H9 (cell line): ENCODE results near the gene ENTR1. TPM values are rescaled to one million over a fixed set of nuclear protein-coding genes. Genes with fewer than 3 reads are reported as not detected.

Source experiments
- DNase-seq: peaks from one replicate; pipeline ENCODE4 v3.0.0-alpha.2; 2017
- H2AFZ ChIP-seq: one replicate; pipeline ENCODE4 v1.6.1; 2013; ENCODE audit warnings: mild to moderate bottlenecking, low read length, control low read depth, moderate library complexity
- H2AK5ac ChIP-seq: 2 replicates; pipeline ENCODE4 v1.6.1; 2013; ENCODE audit warnings: low read length, control low read depth, mixed read lengths; ENCODE audit not compliant: insufficient read length
- H2BK120ac ChIP-seq: one replicate; pipeline ENCODE4 v1.6.1; 2013; ENCODE audit warnings: low read depth, mild to moderate bottlenecking, low read length, control low read depth, inconsistent platforms; ENCODE audit not compliant: poor library complexity, severe bottlenecking
- H2BK12ac ChIP-seq: 2 replicates; pipeline ENCODE4 v1.6.1; 2013; ENCODE audit warnings: low read length, control low read depth, mixed read lengths, low read depth; ENCODE audit not compliant: insufficient read length
- H2BK15ac ChIP-seq: 2 replicates; pipeline ENCODE4 v1.6.1; 2013; ENCODE audit warnings: low read depth, low read length, control low read depth
- H2BK20ac ChIP-seq: one replicate; pipeline ENCODE4 v1.6.1; 2013; ENCODE audit warnings: low read depth, mild to moderate bottlenecking, low read length, control low read depth, inconsistent platforms; ENCODE audit not compliant: poor library complexity, severe bottlenecking
- H2BK5ac ChIP-seq: 2 replicates; pipeline ENCODE4 v1.6.1; 2013; ENCODE audit warnings: low read length, control low read depth, mixed read lengths; ENCODE audit not compliant: insufficient read length
- H3K14ac ChIP-seq: 2 replicates; pipeline ENCODE4 v1.6.1; 2013; ENCODE audit warnings: low read length, control low read depth; ENCODE audit not compliant: insufficient read depth
- H3K18ac ChIP-seq: 2 replicates; pipeline ENCODE4 v1.6.1; 2013; ENCODE audit warnings: low read depth, mild to moderate bottlenecking, mixed read lengths, low read length, control low read depth; ENCODE audit not compliant: insufficient read length
- H3K23ac ChIP-seq: 2 replicates; pipeline ENCODE4 v1.6.1; 2013; ENCODE audit warnings: low read length, control low read depth, mixed read lengths, low read depth; ENCODE audit not compliant: insufficient read length
- H3K23me2 ChIP-seq: 2 replicates; pipeline ENCODE4 v1.6.1; 2013; ENCODE audit warnings: low read depth, mild to moderate bottlenecking, mixed read lengths, low read length, control low read depth; ENCODE audit not compliant: insufficient read length, poor library complexity, severe bottlenecking
- H3K27ac ChIP-seq: 2 replicates; pipeline ENCODE4 v1.5.1; 2013; ENCODE audit warnings: low read length, control low read depth, mixed read lengths, low read depth; ENCODE audit not compliant: insufficient read length
- H3K27me3 ChIP-seq: 2 replicates; pipeline ENCODE4 v1.6.1; 2013; ENCODE audit warnings: low read length, control low read depth, inconsistent platforms; ENCODE audit not compliant: insufficient read depth
- H3K4ac ChIP-seq: 2 replicates; pipeline ENCODE4 v1.6.1; 2013; ENCODE audit warnings: low read depth, mild to moderate bottlenecking, control low read depth, inconsistent platforms, low read length, moderate library complexity
- H3K4me1 ChIP-seq: 2 replicates; pipeline ENCODE4 v1.6.1; 2013; ENCODE audit warnings: low read length, control low read depth, inconsistent platforms; ENCODE audit not compliant: insufficient read depth
- H3K4me2 ChIP-seq: 2 replicates; pipeline ENCODE4 v1.6.1; 2013; ENCODE audit warnings: low read length, control low read depth, mixed read lengths; ENCODE audit not compliant: insufficient read length, insufficient read depth
- H3K56ac ChIP-seq: 2 replicates; pipeline ENCODE4 v1.6.1; 2013; ENCODE audit warnings: low read depth, mild to moderate bottlenecking, mixed read lengths, low read length, control low read depth; ENCODE audit not compliant: insufficient read length
- H3K79me1 ChIP-seq: 2 replicates; pipeline ENCODE4 v1.6.1; 2013; ENCODE audit warnings: low read depth, mild to moderate bottlenecking, moderate library complexity, low read length, control low read depth, inconsistent platforms; ENCODE audit not compliant: insufficient read depth, poor library complexity, severe bottlenecking
- H3K79me2 ChIP-seq: 2 replicates; pipeline ENCODE4 v1.6.1; 2013; ENCODE audit warnings: low read length, control low read depth, inconsistent platforms; ENCODE audit not compliant: insufficient read depth
- H3K9ac ChIP-seq: 2 replicates; pipeline ENCODE4 v1.6.1; 2013; ENCODE audit warnings: low read length, control low read depth, mixed read lengths; ENCODE audit not compliant: insufficient read length; ENCODE audit errors: extremely low read depth
- H3K9me3 ChIP-seq: one replicate; pipeline ENCODE4 v1.6.1; 2013; ENCODE audit warnings: low read depth, low read length, inconsistent platforms; ENCODE audit not compliant: control insufficient read depth
- H3T11ph ChIP-seq: one replicate; pipeline ENCODE4 v1.6.1; 2013; ENCODE audit warnings: mild to moderate bottlenecking, low read length, control low read depth, inconsistent platforms
- H4K20me1 ChIP-seq: one replicate; pipeline ENCODE4 v1.6.1; 2013; ENCODE audit not compliant: control insufficient read depth, insufficient read length, insufficient read depth
- H4K5ac ChIP-seq: 2 replicates; pipeline ENCODE4 v1.6.1; 2013; ENCODE audit warnings: low read depth, mild to moderate bottlenecking, mixed read lengths, low read length, control low read depth; ENCODE audit not compliant: insufficient read length
- H4K8ac ChIP-seq: replicated peaks from 2 replicates; pipeline ENCODE4 v1.6.1; 2013; ENCODE audit warnings: low read length, control low read depth, mixed read lengths, low read depth; ENCODE audit not compliant: insufficient read length
- H4K91ac ChIP-seq: 2 replicates; pipeline ENCODE4 v1.6.1; 2013; ENCODE audit warnings: low read depth, mild to moderate bottlenecking, moderate library complexity, mixed read lengths, low read length, control low read depth; ENCODE audit not compliant: insufficient read length
- H3K27ac Mint-ChIP-seq, 3 experiments: 2 replicates in 2 of 3; 3 replicates in 1 of 3; pipeline ENCODE4 v1.8.0; 2020 to 2021; ENCODE audit warnings: mixed read lengths in 3 of 3, mild to moderate bottlenecking in 1 of 3, moderate library complexity in 1 of 3
- H3K27me3 Mint-ChIP-seq: 2 replicates; pipeline ENCODE4 v1.8.0; 2021; ENCODE audit warnings: low read depth, mild to moderate bottlenecking, moderate library complexity, mixed read lengths
- H3K36me3 Mint-ChIP-seq, 3 experiments: 2 replicates in 2 of 3; 3 replicates in 1 of 3; pipeline ENCODE4 v1.8.0; 2020 to 2021; ENCODE audit warnings: low read depth in 3 of 3, mixed read lengths in 3 of 3; ENCODE audit not compliant: insufficient read depth in 1 of 3
- H3K4me1 Mint-ChIP-seq, 2 experiments: 2 replicates each; pipeline ENCODE4 v1.8.0; 2020; ENCODE audit warnings: mixed read lengths in 2 of 2
- H3K4me3 Mint-ChIP-seq, 2 experiments: 2 replicates in 1 of 2; 3 replicates in 1 of 2; pipeline ENCODE4 v1.8.0; 2020 to 2021; ENCODE audit warnings: mild to moderate bottlenecking in 2 of 2, mixed read lengths in 2 of 2, moderate library complexity in 1 of 2
- H3K9me3 Mint-ChIP-seq, 2 experiments: 2 replicates in 1 of 2; 3 replicates in 1 of 2; pipeline ENCODE4 v1.8.0; 2020; ENCODE audit warnings: mild to moderate bottlenecking in 2 of 2, mixed read lengths in 2 of 2, moderate library complexity in 1 of 2
- CTCF ChIP-seq: fragments of 200-600 bp; sonication (generic); conservative IDR thresholded peaks from 3 replicates; pipeline ENCODE4 v1.8.0; 2021; ENCODE audit warnings: antibody characterized with exemption, mild to moderate bottlenecking
- WGBS: extraction: QIAGEN DNeasy Blood & Tissue Kit; methylation state at CpG from one replicate; pipeline ENCODE4 v1.1.7; 2013; ENCODE audit warnings: missing lambda C conversion rate, low lambda C conversion rate, mixed read lengths; ENCODE audit not compliant: insufficient read length; ENCODE audit errors: extremely low coverage; 5-methylcytosine and 5-hydroxymethylcytosine counted together
- total RNA-seq: library from RNA; stranded (reverse); gene quantifications from 2 replicates; pipeline ENCODE4 v1.2.1, GENCODE V29; 2021

The ENTR1 gene
- total RNA-seq, 1 experiment from 2014 or later: 108 TPM

DNA sequence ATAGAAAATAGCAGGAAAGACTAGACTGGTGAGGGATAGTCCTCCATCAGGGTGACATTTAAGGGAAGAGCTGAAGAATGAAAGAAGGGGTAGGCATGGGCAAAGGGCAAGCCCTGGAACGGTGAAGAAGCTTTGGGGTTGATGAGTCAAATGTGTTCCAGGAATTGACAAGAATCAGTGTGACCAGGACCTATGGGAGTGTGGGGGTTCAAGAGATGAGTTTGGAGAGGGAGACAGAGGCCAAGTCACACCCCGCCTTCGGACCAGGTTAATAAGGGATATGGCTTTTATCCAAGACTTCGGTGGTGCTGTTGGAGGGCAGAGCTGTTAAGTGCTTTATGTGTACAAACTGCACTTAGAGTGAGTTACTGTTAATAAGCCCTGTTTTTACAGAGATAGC is 964 bp upstream of the ENTR1 start:
- no peak overlapping the region for H2AK5ac ChIP-seq
- no peak overlapping the region for H3K14ac ChIP-seq
- no peak for DNase-seq
- H3K4me1 ChIP-seq: no peaks in the 10 kb centered on the region
- H2BK15ac ChIP-seq: no peak overlapping the region
- peaks cover 22% of the 10 kb centered on the region for H3K79me1 ChIP-seq
- no peak overlapping the region for H4K91ac ChIP-seq
- no peaks in the 10 kb centered on the region for H3K27me3 ChIP-seq
- H3K27ac Mint-ChIP-seq: peak overlapping the region in 2 of 3 experiments; percentile 77 to 92; a peak in 5 of 7 replicates
- H2BK120ac ChIP-seq: no peak overlapping the region
- H4K8ac ChIP-seq: no peak overlapping the region
- no peak overlapping the region for H2BK12ac ChIP-seq
- peaks cover 15% of the 10 kb centered on the region for H3K23me2 ChIP-seq
- no peak overlapping the region for H2AFZ ChIP-seq
- no peak for TF ChIP-seq CTCF
- H2BK5ac ChIP-seq: no peak overlapping the region
- H3K4me3 Mint-ChIP-seq: peak overlapping the region; percentile 94 to 96
- peak overlapping the region; percentile 10 for H4K5ac ChIP-seq
- H3K18ac ChIP-seq: no peak overlapping the region
- no peak overlapping the region for H3K4ac ChIP-seq
- WGBS: no CpG with 5 or more reads among the region's 4 CpGs
- H3K27me3 Mint-ChIP-seq: peaks cover 3% of the 10 kb centered on the region
- H3K4me2 ChIP-seq: peak overlapping the region; percentile 96
- H3K79me2 ChIP-seq: peaks cover 16% of the 10 kb centered on the region; the same call in 1 of the 2 replicates
- H3K36me3 Mint-ChIP-seq: peaks cover 44 to 72% (median 60%) of the 10 kb centered on the region in 3 experiments; a peak in 6 of 7 replicates
- H3K9me3 Mint-ChIP-seq: no peaks in the 10 kb centered on the region
- H4K20me1 ChIP-seq: no peaks in the 10 kb centered on the region
- no peak overlapping the region for H2BK20ac ChIP-seq
- H3K9ac ChIP-seq: peak overlapping the region; percentile 54
- H3K9me3 ChIP-seq: no peaks in the 10 kb centered on the region
- H3K56ac ChIP-seq: no peak overlapping the region
- H3T11ph ChIP-seq: no peak overlapping the region
- H3K23ac ChIP-seq: no peak overlapping the region
- H3K27ac ChIP-seq: no peak overlapping the region
- H3K4me1 Mint-ChIP-seq: peaks cover 22 to 25% of the 10 kb centered on the region in 2 experiments
